Lower leg skin (tissue), 3 donors: Measurements from ENCODE around the gene DTNBP1.

Experiments used
- POLR2A ChIP-seq, 2 donors: fragments of 450-650 bp; IDR thresholded peaks; one replicate each; pipeline ENCODE4 v1.6.1; 2016 to 2017; ENCODE audit warnings: antibody characterized with exemption in 2 of 2, mild to moderate bottlenecking in 1 of 2, moderate library complexity in 1 of 2
- TF ChIP-seq, protein P1 (sequence below), 3 donors: fragments of 450-650 bp; IDR thresholded peaks; one replicate each; pipeline ENCODE4 v1.5.1; 2016; ENCODE audit warnings: antibody characterized with exemption in 3 of 3, mild to moderate bottlenecking in 3 of 3, moderate library complexity in 2 of 3

DNA sequence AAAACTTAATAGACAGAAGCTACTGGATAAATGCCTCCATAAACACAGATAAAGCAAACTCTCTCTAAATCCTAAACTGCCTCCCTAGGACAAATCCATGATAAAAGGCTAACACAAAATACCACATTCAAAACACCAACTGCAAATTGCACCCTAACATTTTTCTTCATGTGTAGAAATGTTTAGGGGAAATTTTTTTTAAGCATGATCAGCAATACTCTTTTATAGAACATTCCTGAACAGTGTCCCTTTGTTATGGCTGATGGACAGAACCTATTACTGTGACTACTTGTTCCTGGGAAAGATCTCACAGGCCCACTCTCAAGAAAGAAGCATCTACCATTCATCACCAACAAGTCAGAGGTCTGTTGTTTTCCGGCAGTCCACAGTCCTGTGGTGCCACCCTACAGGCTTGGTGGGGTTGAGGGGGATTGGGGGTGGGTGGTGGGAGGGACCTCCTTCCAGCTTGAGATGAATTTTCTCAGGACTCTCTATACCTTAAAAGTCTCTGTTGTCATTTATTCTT lies 64.5 kb downstream of the DTNBP1 start:
- TF ChIP-seq, protein P1, sequence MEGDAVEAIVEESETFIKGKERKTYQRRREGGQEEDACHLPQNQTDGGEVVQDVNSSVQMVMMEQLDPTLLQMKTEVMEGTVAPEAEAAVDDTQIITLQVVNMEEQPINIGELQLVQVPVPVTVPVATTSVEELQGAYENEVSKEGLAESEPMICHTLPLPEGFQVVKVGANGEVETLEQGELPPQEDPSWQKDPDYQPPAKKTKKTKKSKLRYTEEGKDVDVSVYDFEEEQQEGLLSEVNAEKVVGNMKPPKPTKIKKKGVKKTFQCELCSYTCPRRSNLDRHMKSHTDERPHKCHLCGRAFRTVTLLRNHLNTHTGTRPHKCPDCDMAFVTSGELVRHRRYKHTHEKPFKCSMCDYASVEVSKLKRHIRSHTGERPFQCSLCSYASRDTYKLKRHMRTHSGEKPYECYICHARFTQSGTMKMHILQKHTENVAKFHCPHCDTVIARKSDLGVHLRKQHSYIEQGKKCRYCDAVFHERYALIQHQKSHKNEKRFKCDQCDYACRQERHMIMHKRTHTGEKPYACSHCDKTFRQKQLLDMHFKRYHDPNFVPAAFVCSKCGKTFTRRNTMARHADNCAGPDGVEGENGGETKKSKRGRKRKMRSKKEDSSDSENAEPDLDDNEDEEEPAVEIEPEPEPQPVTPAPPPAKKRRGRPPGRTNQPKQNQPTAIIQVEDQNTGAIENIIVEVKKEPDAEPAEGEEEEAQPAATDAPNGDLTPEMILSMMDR (IDR thresholded peaks at IDR 0.05), result no peak
- no peak for TF ChIP-seq POLR2A (IDR thresholded peaks at IDR 0.05)
